ENCODE data around the gene DPF3.

- no peak for TF ChIP-seq CTCF (IDR thresholded peaks at IDR 0.05)
- no peak for TF ChIP-seq POLR2A (IDR thresholded peaks at IDR 0.05)
Observed at GRCh38 chr14:72683787-72684186, 210.1 kb downstream of the DPF3 start.

Measured in heart left ventricle (tissue), 13 donors.